NOMO-1 treated with dmso at 0.1 percent for 144 hours (cell line): ENCODE results near the gene TTC4.
"Not testable (repeated sequence)": the region's sequence is repeated elsewhere in the genome, so short reads cannot be mapped to it uniquely, and the experiment has no call there.

ENCODE experiments used
- DNase-seq: peaks from one replicate; lab custom pipeline; 2025; ENCODE audit not compliant: unreplicated experiment; lab: John Stamatoyannopoulos, UW

The TTC4 gene

GRCh38 chr1:54748094-54748835 is 32.6 kb downstream of the TTC4 start:
- DNase-seq, result no peak

GRCh38 chr1:54750596-54750995 is 34.9 kb downstream of the TTC4 start:
- no peak for DNase-seq

GRCh38 chr1:54751426-54751825 is 35.8 kb downstream of the TTC4 start:
- DNase-seq, result no peak

- DNase-seq, result no peak
These were observed 38.4 kb downstream of the TTC4 start for GRCh38 chr1:54754045-54754444.

GRCh38 chr1:54754486-54755285 is 39.0 kb downstream of the TTC4 start:
- DNase-seq, result no peak

GRCh38 chr1:54757833-54758232 is 42.2 kb downstream of the TTC4 start:
- no peak for DNase-seq

GRCh38 chr1:54758678-54759348 is 43.2 kb downstream of the TTC4 start:
- DNase-seq, result no peak

- DNase-seq, result no peak
These were observed 48.1 kb downstream of the TTC4 start for GRCh38 chr1:54763816-54764132.

- peak; percentile 99 for DNase-seq
These were observed 48.7 kb downstream of the TTC4 start, which contains the start of gene PARS2 for GRCh38 chr1:54764133-54764921. PARS2 (minus strand) TSS chr1:54764523; CDS start chr1:54759161, 5,362 bp downstream.

- DNase-seq, result no peak
These were observed 49.4 kb downstream of the TTC4 start for GRCh38 chr1:54764922-54765561.

GRCh38 chr1:54766726-54767125 is 51.1 kb downstream of the TTC4 start:
- DNase-seq, result no peak

- no peak for DNase-seq
These were observed 51.9 kb downstream of the TTC4 start for GRCh38 chr1:54767526-54767925.

- no peak for DNase-seq
These were observed 52.4 kb downstream of the TTC4 start for GRCh38 chr1:54768093-54768492.

- no peak for DNase-seq
These were observed 57.3 kb downstream of the TTC4 start for GRCh38 chr1:54772951-54773350.

- DNase-seq, result no peak
These were observed 59.3 kb downstream of the TTC4 start for GRCh38 chr1:54774820-54775498.

- DNase-seq, result not testable (repeated sequence)
These were observed 60.4 kb downstream of the TTC4 start for GRCh38 chr1:54775828-54776721.

- no peak for DNase-seq
These were observed 61.4 kb downstream of the TTC4 start for GRCh38 chr1:54777011-54777410.

- no peak for DNase-seq
These were observed 61.8 kb downstream of the TTC4 start for GRCh38 chr1:54777431-54777830.
